ENCODE measurements around the gene TXNDC5. TPM values are rescaled to one million over a fixed set of nuclear protein-coding genes. Genes with fewer than 3 reads are reported as not detected.

TXNDC5 gene
- total and polyA plus RNA-seq, 2 experiments from 2014 or later = 42.9 to 210 TPM

GRCh38 chr6:7848229-7848628 is 62.4 kb downstream of the TXNDC5 start:
- H3K9me3 Mint-ChIP-seq = peaks cover 29% of the 10 kb centered on the region
- H3K36me3 Mint-ChIP-seq (ENCODE audit: low read depth) = peaks cover 17% of the 10 kb centered on the region; the same call in 2 of the 3 replicates
- no peak overlapping the region for H3K4me2 ChIP-seq

More at GRCh38 chr6:7848229-7848628, 62.4 kb downstream of the TXNDC5 start:
- Histone ChIP-seq H3K36me3 (ENCODE audit: insufficient read depth) (no peaks in the 10 kb centered on the region; the same call in 1 of the 2 replicates), H3K4me1 (ENCODE audit: insufficient read depth) (no peaks in the 10 kb centered on the region), H3K27me3 (ENCODE audit: insufficient read depth) (no peaks in the 10 kb centered on the region), H3K4me3 (no peak overlapping the region), H3K9me2 (ENCODE audit: insufficient read depth) (no peaks in the 10 kb centered on the region), H3F3A (replicated peaks; ENCODE audit: low read depth) (no peaks in the 10 kb centered on the region), H3K27ac (ENCODE audit: low read depth) (no peak overlapping the region), H2AFZ (no peak overlapping the region), H4K20me1 (replicated peaks; ENCODE audit: insufficient read depth) (no peaks in the 10 kb centered on the region), H3K79me2 (replicated peaks; ENCODE audit: insufficient read depth) (no peaks in the 10 kb centered on the region)
- TF ChIP-seq ETS1 (IDR thresholded peaks at IDR 0.05) = no peak
- no peak for TF ChIP-seq EZH2 (IDR thresholded peaks at IDR 0.05; ENCODE audit: low read depth, unreplicated experiment)
- TF ChIP-seq REST (IDR thresholded peaks at IDR 0.05; ENCODE audit: unreplicated experiment) = no peak
- no peak for TF ChIP-seq POLR2AphosphoS5 (IDR thresholded peaks at IDR 0.05; ENCODE audit: low read depth)
- TF ChIP-seq JUNB (IDR thresholded peaks at IDR 0.05; ENCODE audit: unreplicated experiment) = no peak
- TF ChIP-seq ZNF331 (CRISPR knock-in tag; IDR thresholded peaks at IDR 0.05; ENCODE audit: low read depth) = no peak
- TF ChIP-seq CREB1 (CRISPR knock-in tag; IDR thresholded peaks at IDR 0.05; ENCODE audit: low read depth) = no peak
- no peak for TF ChIP-seq ZNF114 (CRISPR knock-in tag; IDR thresholded peaks at IDR 0.05)
- TF ChIP-seq EZH2phosphoT487 (IDR thresholded peaks at IDR 0.05; ENCODE audit: unreplicated experiment) = no peak
- no peak for TF ChIP-seq CTCF (conservative IDR thresholded peaks at IDR 0.05; ENCODE audit: low read depth in 2 of 2)
- no peak for TF ChIP-seq STAT1 (IDR thresholded peaks at IDR 0.05; ENCODE audit: unreplicated experiment)
- no peak for TF ChIP-seq NANOG (IDR thresholded peaks at IDR 0.05; ENCODE audit: borderline replicate concordance)
- TF ChIP-seq ZNF462 (CRISPR knock-in tag; IDR thresholded peaks at IDR 0.05) = no peak
- Mint-ChIP-seq H3K27me3 (ENCODE audit: insufficient read depth, low read depth, poor library complexity) (peaks cover 1% of the 10 kb centered on the region), H3K4me3 (no peak overlapping the region), H3K4me1 (peaks cover 12% of the 10 kb centered on the region; the same call in 2 of the 3 replicates), H3K27ac (no peak overlapping the region)
- ATAC-seq (no peak), DNase-seq (ENCODE audit: low spot score) (no peak)

All from GM23338 (cell line).